Measurements from ENCODE around the gene CCDC71. TPM values are rescaled to one million over a fixed set of nuclear protein-coding genes. Genes with fewer than 3 reads are reported as not detected.
A peak's percentile ranks its signal among the peaks of the same experiment; 100 is the strongest.

The CCDC71 gene
- total and polyA plus RNA-seq, 2 of the 13 experiments (the other 11 are each of a cell fraction or from before 2014, with no cell fraction given) = 9.7 to 14.3 TPM

GRCh38 chr3:49120438-49121131, 45.5 kb downstream of the CCDC71 start, which contains the start of gene USP19 (continued):
- TF ChIP-seq ZNF687 (CRISPR knock-in tag; IDR thresholded peaks at IDR 0.05) (peak; percentile 95), NFKB2 (CRISPR knock-in tag; IDR thresholded peaks at IDR 0.05; ENCODE audit: borderline replicate concordance) (peak; percentile 53; the same call in 1 of the 2 replicates), DMAP1 (CRISPR knock-in tag; IDR thresholded peaks at IDR 0.05) (peak; percentile 83), HOMEZ (CRISPR knock-in tag; IDR thresholded peaks at IDR 0.05; ENCODE audit: low read depth) (no peak), KDM5A (IDR thresholded peaks at IDR 0.05; ENCODE audit: borderline replicate concordance, low read length) (peak; percentile 82), ZNF251 (CRISPR knock-in tag; IDR thresholded peaks at IDR 0.05) (no peak), FOXP1 (IDR thresholded peaks at IDR 0.05) (no peak), FOXP1 (CRISPR knock-in tag; IDR thresholded peaks at IDR 0.05) (no peak), IKZF4 (CRISPR knock-in tag; IDR thresholded peaks at IDR 0.05; ENCODE audit: borderline replicate concordance, low read depth, not compliant biosample characterization) (no peak), JDP2 (CRISPR knock-in tag; IDR thresholded peaks at IDR 0.05; ENCODE audit: borderline replicate concordance) (no peak), ATF7-NPFF (CRISPR knock-in tag; IDR thresholded peaks at IDR 0.05; ENCODE audit: low read depth) (peak; percentile 88), GTF2F1 (IDR thresholded peaks at IDR 0.05; ENCODE audit: low read length) (no peak), SRSF4 (IDR thresholded peaks at IDR 0.05; ENCODE audit: low read depth, low read length, poor library complexity, severe bottlenecking) (no peak), HDAC6 (IDR thresholded peaks at IDR 0.05; ENCODE audit: low read depth, low read length) (no peak), ONECUT2 (CRISPR knock-in tag; IDR thresholded peaks at IDR 0.05) (no peak), GZF1 (CRISPR knock-in tag; IDR thresholded peaks at IDR 0.05) (no peak), ZBTB33 (CRISPR knock-in tag; IDR thresholded peaks at IDR 0.05) (no peak), KLF15 (CRISPR knock-in tag; IDR thresholded peaks at IDR 0.05; ENCODE audit: borderline replicate concordance) (0 out of 2 replicates have a peak, but pooled peaks have one; percentile 20), CC2D1A (CRISPR knock-in tag; IDR thresholded peaks at IDR 0.05) (no peak), ELF1 (CRISPR knock-in tag; IDR thresholded peaks at IDR 0.05) (peak; percentile 88), DMTF1 (CRISPR knock-in tag; IDR thresholded peaks at IDR 0.05) (no peak)

Data from HepG2 (cell line).